ENCODE results near the gene SMIM29. TPM values are rescaled to one million over a fixed set of nuclear protein-coding genes. Genes with fewer than 3 reads are reported as not detected.

Gene SMIM29
- total RNA-seq, 1 experiment from 2014 or later, result 25.1 TPM

DNA sequence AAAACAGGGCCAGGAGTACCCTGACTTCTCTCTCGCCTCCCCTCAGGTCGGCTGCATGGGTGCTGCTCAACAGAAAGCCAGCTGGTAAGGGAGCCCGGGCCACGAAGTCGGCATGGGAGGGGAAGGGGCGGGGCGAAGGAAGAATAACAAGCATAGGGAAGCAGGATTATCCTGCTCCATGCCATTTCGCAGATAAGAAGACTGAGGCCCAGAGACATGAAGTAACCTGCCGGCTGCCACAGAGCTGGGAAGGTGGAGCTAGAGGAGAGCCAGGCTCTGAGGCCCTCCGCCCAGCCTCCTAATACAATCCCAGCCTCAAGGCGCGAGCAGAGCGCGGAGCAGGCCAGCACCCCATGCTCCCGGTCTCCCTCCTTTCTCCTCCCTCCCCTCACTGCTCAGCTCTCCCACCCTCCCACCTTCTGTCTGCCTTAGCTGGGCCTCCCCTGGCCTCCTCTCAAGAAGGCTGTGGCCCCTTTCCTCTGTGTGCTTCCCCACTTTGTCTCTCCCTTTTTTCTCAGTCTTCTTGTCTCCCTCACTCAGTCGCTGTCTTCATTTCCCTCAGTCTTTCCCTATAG lies 25.3 kb downstream of the SMIM29 start:
- TF ChIP-seq SP1 (IDR thresholded peaks at IDR 0.05; ENCODE audit: low read depth) (no peak), CEBPB (IDR thresholded peaks at IDR 0.05; ENCODE audit: low read depth) (no peak), EZH2phosphoT487 (IDR thresholded peaks at IDR 0.05; ENCODE audit: borderline replicate concordance) (no peak), YY1 (IDR thresholded peaks at IDR 0.05; ENCODE audit: extremely low read depth, insufficient replicate concordance, low read depth, low read length) (no peak), JUND (IDR thresholded peaks at IDR 0.05) (no peak), TCF7L2 (IDR thresholded peaks at IDR 0.05; ENCODE audit: borderline replicate concordance, extremely low read depth, insufficient read depth, insufficient read length) (no peak), POLR2AphosphoS5 (IDR thresholded peaks at IDR 0.05; ENCODE audit: low read depth, low read length) (no peak; the same call in 1 of the 2 replicates), ZFX (IDR thresholded peaks at IDR 0.05) (no peak), SIN3A (IDR thresholded peaks at IDR 0.05; ENCODE audit: low read depth) (no peak), EGR1 (IDR thresholded peaks at IDR 0.05; ENCODE audit: low read depth) (no peak), FOSL1 (IDR thresholded peaks at IDR 0.05; ENCODE audit: low read depth) (no peak), ZNF274 (IDR thresholded peaks at IDR 0.05; ENCODE audit: low read depth, low read length) (no peak), CBX3 (IDR thresholded peaks at IDR 0.05; ENCODE audit: low read depth) (no peak), EZH2 (IDR thresholded peaks at IDR 0.05) (no peak), SRF (IDR thresholded peaks at IDR 0.05; ENCODE audit: low read depth) (no peak)
- TF ChIP-seq, protein P1, sequence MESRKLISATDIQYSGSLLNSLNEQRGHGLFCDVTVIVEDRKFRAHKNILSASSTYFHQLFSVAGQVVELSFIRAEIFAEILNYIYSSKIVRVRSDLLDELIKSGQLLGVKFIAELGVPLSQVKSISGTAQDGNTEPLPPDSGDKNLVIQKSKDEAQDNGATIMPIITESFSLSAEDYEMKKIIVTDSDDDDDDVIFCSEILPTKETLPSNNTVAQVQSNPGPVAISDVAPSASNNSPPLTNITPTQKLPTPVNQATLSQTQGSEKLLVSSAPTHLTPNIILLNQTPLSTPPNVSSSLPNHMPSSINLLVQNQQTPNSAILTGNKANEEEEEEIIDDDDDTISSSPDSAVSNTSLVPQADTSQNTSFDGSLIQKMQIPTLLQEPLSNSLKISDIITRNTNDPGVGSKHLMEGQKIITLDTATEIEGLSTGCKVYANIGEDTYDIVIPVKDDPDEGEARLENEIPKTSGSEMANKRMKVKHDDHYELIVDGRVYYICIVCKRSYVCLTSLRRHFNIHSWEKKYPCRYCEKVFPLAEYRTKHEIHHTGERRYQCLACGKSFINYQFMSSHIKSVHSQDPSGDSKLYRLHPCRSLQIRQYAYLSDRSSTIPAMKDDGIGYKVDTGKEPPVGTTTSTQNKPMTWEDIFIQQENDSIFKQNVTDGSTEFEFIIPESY (IDR thresholded peaks at IDR 0.05; ENCODE audit: extremely low read depth, insufficient replicate concordance, low read length), result no peak
- TF ChIP-seq, protein P2, sequence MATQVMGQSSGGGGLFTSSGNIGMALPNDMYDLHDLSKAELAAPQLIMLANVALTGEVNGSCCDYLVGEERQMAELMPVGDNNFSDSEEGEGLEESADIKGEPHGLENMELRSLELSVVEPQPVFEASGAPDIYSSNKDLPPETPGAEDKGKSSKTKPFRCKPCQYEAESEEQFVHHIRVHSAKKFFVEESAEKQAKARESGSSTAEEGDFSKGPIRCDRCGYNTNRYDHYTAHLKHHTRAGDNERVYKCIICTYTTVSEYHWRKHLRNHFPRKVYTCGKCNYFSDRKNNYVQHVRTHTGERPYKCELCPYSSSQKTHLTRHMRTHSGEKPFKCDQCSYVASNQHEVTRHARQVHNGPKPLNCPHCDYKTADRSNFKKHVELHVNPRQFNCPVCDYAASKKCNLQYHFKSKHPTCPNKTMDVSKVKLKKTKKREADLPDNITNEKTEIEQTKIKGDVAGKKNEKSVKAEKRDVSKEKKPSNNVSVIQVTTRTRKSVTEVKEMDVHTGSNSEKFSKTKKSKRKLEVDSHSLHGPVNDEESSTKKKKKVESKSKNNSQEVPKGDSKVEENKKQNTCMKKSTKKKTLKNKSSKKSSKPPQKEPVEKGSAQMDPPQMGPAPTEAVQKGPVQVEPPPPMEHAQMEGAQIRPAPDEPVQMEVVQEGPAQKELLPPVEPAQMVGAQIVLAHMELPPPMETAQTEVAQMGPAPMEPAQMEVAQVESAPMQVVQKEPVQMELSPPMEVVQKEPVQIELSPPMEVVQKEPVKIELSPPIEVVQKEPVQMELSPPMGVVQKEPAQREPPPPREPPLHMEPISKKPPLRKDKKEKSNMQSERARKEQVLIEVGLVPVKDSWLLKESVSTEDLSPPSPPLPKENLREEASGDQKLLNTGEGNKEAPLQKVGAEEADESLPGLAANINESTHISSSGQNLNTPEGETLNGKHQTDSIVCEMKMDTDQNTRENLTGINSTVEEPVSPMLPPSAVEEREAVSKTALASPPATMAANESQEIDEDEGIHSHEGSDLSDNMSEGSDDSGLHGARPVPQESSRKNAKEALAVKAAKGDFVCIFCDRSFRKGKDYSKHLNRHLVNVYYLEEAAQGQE (IDR thresholded peaks at IDR 0.05; ENCODE audit: low read depth), result no peak
- TF ChIP-seq, protein P3, sequence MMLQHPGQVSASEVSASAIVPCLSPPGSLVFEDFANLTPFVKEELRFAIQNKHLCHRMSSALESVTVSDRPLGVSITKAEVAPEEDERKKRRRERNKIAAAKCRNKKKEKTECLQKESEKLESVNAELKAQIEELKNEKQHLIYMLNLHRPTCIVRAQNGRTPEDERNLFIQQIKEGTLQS (IDR thresholded peaks at IDR 0.05), result no peak
- TF ChIP-seq, protein P4, sequence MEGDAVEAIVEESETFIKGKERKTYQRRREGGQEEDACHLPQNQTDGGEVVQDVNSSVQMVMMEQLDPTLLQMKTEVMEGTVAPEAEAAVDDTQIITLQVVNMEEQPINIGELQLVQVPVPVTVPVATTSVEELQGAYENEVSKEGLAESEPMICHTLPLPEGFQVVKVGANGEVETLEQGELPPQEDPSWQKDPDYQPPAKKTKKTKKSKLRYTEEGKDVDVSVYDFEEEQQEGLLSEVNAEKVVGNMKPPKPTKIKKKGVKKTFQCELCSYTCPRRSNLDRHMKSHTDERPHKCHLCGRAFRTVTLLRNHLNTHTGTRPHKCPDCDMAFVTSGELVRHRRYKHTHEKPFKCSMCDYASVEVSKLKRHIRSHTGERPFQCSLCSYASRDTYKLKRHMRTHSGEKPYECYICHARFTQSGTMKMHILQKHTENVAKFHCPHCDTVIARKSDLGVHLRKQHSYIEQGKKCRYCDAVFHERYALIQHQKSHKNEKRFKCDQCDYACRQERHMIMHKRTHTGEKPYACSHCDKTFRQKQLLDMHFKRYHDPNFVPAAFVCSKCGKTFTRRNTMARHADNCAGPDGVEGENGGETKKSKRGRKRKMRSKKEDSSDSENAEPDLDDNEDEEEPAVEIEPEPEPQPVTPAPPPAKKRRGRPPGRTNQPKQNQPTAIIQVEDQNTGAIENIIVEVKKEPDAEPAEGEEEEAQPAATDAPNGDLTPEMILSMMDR (IDR thresholded peaks at IDR 0.05 in 2 of 3, conservative IDR thresholded peaks at IDR 0.05 in 1 of 3; ENCODE audit: borderline replicate concordance in 1 of 3, insufficient read depth in 1 of 3, low read depth in 2 of 3, low read length in 2 of 3), result no peak
- TF ChIP-seq, protein P5, sequence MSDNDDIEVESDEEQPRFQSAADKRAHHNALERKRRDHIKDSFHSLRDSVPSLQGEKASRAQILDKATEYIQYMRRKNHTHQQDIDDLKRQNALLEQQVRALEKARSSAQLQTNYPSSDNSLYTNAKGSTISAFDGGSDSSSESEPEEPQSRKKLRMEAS (IDR thresholded peaks at IDR 0.05), result no peak
- Histone ChIP-seq H3K36me3 (ENCODE audit: control insufficient read depth in 1 of 2, insufficient read depth in 2 of 2, low read length in 2 of 2) (no peaks in the 10 kb centered on the region), H3K27me3 (ENCODE audit: insufficient read depth, low read length) (no peaks in the 10 kb centered on the region), H3K9me2 (ENCODE audit: insufficient read depth) (no peaks in the 10 kb centered on the region), H2AFZ (ENCODE audit: low read depth, low read length, poor library complexity, severe bottlenecking) (no peak overlapping the region), H3K4me2 (ENCODE audit: low read length) (peak overlapping the region; percentile 96), H3K9me3 (ENCODE audit: control insufficient read depth in 1 of 2, insufficient read depth in 1 of 2, low read depth in 1 of 2, low read length in 2 of 2) (no peaks in the 10 kb centered on the region), H3K4me3 (replicated peaks in 1 of 2; ENCODE audit: low read depth in 1 of 2, low read length in 2 of 2) (peak overlapping the region; percentile 36 to 49), H4K20me1 (ENCODE audit: insufficient read depth) (no peaks in the 10 kb centered on the region), H3K79me2 (ENCODE audit: insufficient read depth, low read length) (no peaks in the 10 kb centered on the region), H3K27ac (ENCODE audit: low read depth, low read length) (peak overlapping the region; percentile 92), H3K9ac (ENCODE audit: low read length) (peak overlapping the region; percentile 89), H3K4me1 (ENCODE audit: control insufficient read depth in 1 of 2, insufficient read depth in 2 of 2, low read length in 2 of 2) (peaks cover 46 to 61% of the 10 kb centered on the region in 2 experiments)
- TSS peak; percentile 45 for BruUV-seq (replicated peaks)
- no peak for DNase-seq (ENCODE audit: low read depth, low spot score)
- intact Hi-C loops (cut with micrococcal nuclease), result no loop called here
- ChIA-PET POLR2A (interaction anchor here (0.7 to 2.4 kb wide), 8 partner anchors 10 to 24 kb away, joined by 3 to 46 read pairs (median 8); partner anchors contain the start of gene HMGA1), CTCF (interaction anchor here (1.0 to 1.6 kb wide), 2 partner anchors 21 to 27 kb away, joined by 4 to 5 read pairs; no protein-coding TSS in a partner anchor), RAD21 (ENCODE audit: low non-redundant PET in 1 of 2, low total read pairs in 2 of 2, uncharacterized antibody in 2 of 2, unreplicated experiment in 2 of 2) (interaction anchor here (0.8 to 1.3 kb wide), 2 partner anchors 21 to 27 kb away, joined by 3 read pairs; no protein-coding TSS in a partner anchor)
- peak; percentile 45 for ATAC-seq
